ENCODE data around the gene CST5. TPM values are rescaled to one million over a fixed set of nuclear protein-coding genes. Genes with fewer than 3 reads are reported as not detected.
"Not testable (repeated sequence)": the region's sequence is repeated elsewhere in the genome, so short reads cannot be mapped to it uniquely, and the experiment has no call there.

The CST5 gene
- total and polyA plus RNA-seq, 12 donors = not detected

GRCh38 chr20:23917024-23917725 is 37.6 kb upstream of the CST5 start:
- Histone ChIP-seq H3K4me3 (no peak overlapping the region), H3K4me1 (peaks cover 0 to 15% (median 3%) of the 10 kb centered on the region in 9 donors), H3K36me3 (no peaks in the 10 kb centered on the region), H3K27me3 (peaks cover 0 to 20% (median 4%) of the 10 kb centered on the region in 7 donors), H3K9me3 (no peaks in the 10 kb centered on the region), H3K27ac (no peak overlapping the region)
- intact Hi-C loops (cut with DNase I) = loop anchor here in 1 of 10 donors (10.0 kb wide), 1 partner anchor 52 kb away; no protein-coding TSS in a partner anchor
- TF ChIP-seq, protein P1, sequence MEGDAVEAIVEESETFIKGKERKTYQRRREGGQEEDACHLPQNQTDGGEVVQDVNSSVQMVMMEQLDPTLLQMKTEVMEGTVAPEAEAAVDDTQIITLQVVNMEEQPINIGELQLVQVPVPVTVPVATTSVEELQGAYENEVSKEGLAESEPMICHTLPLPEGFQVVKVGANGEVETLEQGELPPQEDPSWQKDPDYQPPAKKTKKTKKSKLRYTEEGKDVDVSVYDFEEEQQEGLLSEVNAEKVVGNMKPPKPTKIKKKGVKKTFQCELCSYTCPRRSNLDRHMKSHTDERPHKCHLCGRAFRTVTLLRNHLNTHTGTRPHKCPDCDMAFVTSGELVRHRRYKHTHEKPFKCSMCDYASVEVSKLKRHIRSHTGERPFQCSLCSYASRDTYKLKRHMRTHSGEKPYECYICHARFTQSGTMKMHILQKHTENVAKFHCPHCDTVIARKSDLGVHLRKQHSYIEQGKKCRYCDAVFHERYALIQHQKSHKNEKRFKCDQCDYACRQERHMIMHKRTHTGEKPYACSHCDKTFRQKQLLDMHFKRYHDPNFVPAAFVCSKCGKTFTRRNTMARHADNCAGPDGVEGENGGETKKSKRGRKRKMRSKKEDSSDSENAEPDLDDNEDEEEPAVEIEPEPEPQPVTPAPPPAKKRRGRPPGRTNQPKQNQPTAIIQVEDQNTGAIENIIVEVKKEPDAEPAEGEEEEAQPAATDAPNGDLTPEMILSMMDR (IDR thresholded peaks at IDR 0.05) = no peak
- ATAC-seq = no peak
- no peak for DNase-seq
- 81 to 84% methylated on average over 9 of the region's 9 CpGs for WGBS, 2 donors

GRCh38 chr20:23915844-23916243 is 36.3 kb upstream of the CST5 start:
- no peak for ATAC-seq
- Histone ChIP-seq H3K27ac (no peak overlapping the region), H3K27me3 (peaks cover 0 to 30% (median 8%) of the 10 kb centered on the region in 7 donors), H3K9me3 (no peaks in the 10 kb centered on the region), H3K36me3 (no peaks in the 10 kb centered on the region), H3K4me3 (no peak overlapping the region), H3K4me1 (peaks cover 0 to 9% (median 3%) of the 10 kb centered on the region in 9 donors)
- TF ChIP-seq, protein P1 (IDR thresholded peaks at IDR 0.05) = no peak
- intact Hi-C loops (cut with DNase I) = loop anchor here in 1 of 10 donors (10.0 kb wide), 1 partner anchor 51 kb away; no protein-coding TSS in a partner anchor
- DNase-seq = no peak
- 64% methylated on average over 1 of the region's 1 CpG for WGBS, 2 donors

- not testable (repeated sequence) for H3K4me1 ChIP-seq, H3K27ac ChIP-seq, ATAC-seq, H3K4me3 ChIP-seq, H3K36me3 ChIP-seq, H3K9me3 ChIP-seq, DNase-seq
- peaks cover 0 to 42% (median 11%) of the 10 kb centered on the region in 7 donors for H3K27me3 ChIP-seq
- 75% methylated on average over 4 of the region's 4 CpGs for WGBS, 2 donors
- intact Hi-C loops (cut with DNase I) = loop anchor here in 1 of 10 donors (10.0 kb wide), 1 partner anchor 50 kb away; no protein-coding TSS in a partner anchor
Measured at GRCh38 chr20:23914469-23914868, 34.9 kb upstream of the CST5 start.

DNA sequence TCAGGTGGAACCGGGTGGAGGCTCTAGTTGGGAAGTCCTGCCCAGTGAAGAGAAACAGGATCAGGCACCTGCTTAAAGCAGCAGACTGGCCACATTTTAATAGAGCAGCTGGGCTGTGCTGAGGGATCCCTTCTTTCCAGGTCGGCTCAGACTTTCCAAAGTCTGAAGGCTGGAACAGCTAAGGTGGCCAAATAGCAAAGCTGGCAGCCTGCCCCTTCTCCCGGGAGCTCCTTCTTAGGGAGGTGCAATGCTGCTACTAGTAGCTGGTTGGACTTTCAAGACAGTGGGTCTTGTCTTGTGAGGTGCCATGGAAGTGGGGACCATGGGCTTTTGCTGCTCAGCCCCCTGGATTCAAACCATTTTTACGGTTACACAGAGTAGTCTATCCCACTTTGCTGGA is 30.7 kb upstream of the CST5 start:
- Histone ChIP-seq H3K9me3 (peaks cover 0 to 15% (median 4%) of the 10 kb centered on the region in 11 donors), H3K27ac (no peak overlapping the region), H3K36me3 (no peaks in the 10 kb centered on the region), H3K4me1 (no peaks in the 10 kb centered on the region), H3K27me3 (peaks cover 0 to 40% (median 11%) of the 10 kb centered on the region in 7 donors), H3K4me3 (no peak overlapping the region)
- TF ChIP-seq, protein P1 (IDR thresholded peaks at IDR 0.05) = no peak
- intact Hi-C loops (cut with DNase I) = loop anchor here in 1 of 10 donors (10.0 kb wide), 1 partner anchor 45 kb away; no protein-coding TSS in a partner anchor
- no peak for ATAC-seq
- DNase-seq = no peak
- 72 to 76% methylated on average over 4 of the region's 4 CpGs for WGBS, 2 donors

GRCh38 chr20:23909390-23909789 is 29.8 kb upstream of the CST5 start:
- H3K9me3 ChIP-seq = peaks cover 0 to 23% (median 7%) of the 10 kb centered on the region in 11 donors
- H3K36me3 ChIP-seq = no peaks in the 10 kb centered on the region
- no peak for ATAC-seq
- no peak overlapping the region for H3K4me3 ChIP-seq
- intact Hi-C loops (cut with DNase I) = loop anchor here in 1 of 10 donors (10.0 kb wide), 1 partner anchor 65 kb away; no protein-coding TSS in a partner anchor
- TF ChIP-seq, protein P1 (IDR thresholded peaks at IDR 0.05) = no peak
- H3K27ac ChIP-seq = no peak overlapping the region
- 78 to 83% methylated on average over 2 of the region's 2 CpGs for WGBS, 2 donors
- H3K4me1 ChIP-seq = no peaks in the 10 kb centered on the region
- H3K27me3 ChIP-seq = peaks cover 0 to 40% (median 11%) of the 10 kb centered on the region in 7 donors
- no peak for DNase-seq
